K562 (cell line): ENCODE results near the gene SFSWAP.

Experiments used
- CHD4 ChIP-seq: fragments of 200-600 bp; sonication (generic); IDR thresholded peaks from 3 replicates; pipeline ENCODE4 v1.6.1; 2012; ENCODE audit warnings: low read depth, mild to moderate bottlenecking, mixed read lengths, low read length, inconsistent platforms; ENCODE audit not compliant: insufficient read depth, insufficient replicate concordance, poor library complexity, severe bottlenecking
- EGR1 ChIP-seq: fragments of 450-650 bp; conservative IDR thresholded peaks from 2 replicates; pipeline ENCODE4 v1.6.1; 2017; ENCODE audit warnings: mild to moderate bottlenecking
- EP300 ChIP-seq: IDR thresholded peaks from 2 replicates; pipeline ENCODE4 v1.6.1; 2012; ENCODE audit warnings: low read length, improper control_type of control experiment
- IFI16 ChIP-seq: fragments of 250-450 bp; sonication (Bioruptor Pico); IDR thresholded peaks from 2 replicates; pipeline ENCODE4 v2.1.2; 2022; ENCODE audit warnings: mild to moderate bottlenecking, inconsistent platforms
- MAX ChIP-seq: sonication (generic); formaldehyde crosslinking; IDR thresholded peaks from 2 replicates; pipeline ENCODE4 v1.9.0; 2022; ENCODE audit warnings: mild to moderate bottlenecking, missing genetic modification reagents
- RB1 ChIP-seq: fragments of 450-650 bp; IDR thresholded peaks from 2 replicates; pipeline ENCODE4 v1.6.1; 2017; ENCODE audit warnings: low read depth, mild to moderate bottlenecking
- TAF1 ChIP-seq: IDR thresholded peaks from 2 replicates; pipeline ENCODE4 v1.6.1; 2011; ENCODE audit warnings: mild to moderate bottlenecking, low read length, moderate library complexity; ENCODE audit not compliant: insufficient read depth, control insufficient read depth, severe bottlenecking; ENCODE audit errors: extremely low read depth
- ZBTB8A ChIP-seq: fragments of 450-650 bp; IDR thresholded peaks from 2 replicates; pipeline ENCODE4 v1.6.1; 2018; ENCODE audit warnings: mild to moderate bottlenecking, moderate library complexity; ENCODE audit not compliant: partially characterized antibody

GRCh38 chr12:131720921-131721320 is 10.0 kb downstream of the SFSWAP start:
- TF ChIP-seq MAX (CRISPR knock-in tag), result no peak
- no peak for TF ChIP-seq ZBTB8A
- no peak for TF ChIP-seq CHD4
- no peak for TF ChIP-seq EGR1
- no peak for TF ChIP-seq IFI16 (CRISPR knock-in tag)
- TF ChIP-seq TAF1, result no peak
- TF ChIP-seq RB1, result no peak
- no peak for TF ChIP-seq EP300
